SU-DHL-6 (cell line): ENCODE results near the gene GUCY1A2.

Experiments used
- CTCF ChIP-seq: fragments of 200-600 bp; sonication (generic); IDR thresholded peaks from one replicate; pipeline ENCODE4 v1.5.1; 2017; ENCODE audit warnings: antibody characterized with exemption, mild to moderate bottlenecking, low read length, moderate library complexity; ENCODE audit not compliant: insufficient read depth, poor library complexity, severe bottlenecking
- EZH2phosphoT487 ChIP-seq: fragments of 200-600 bp; sonication (generic), shearing (Covaris generic); conservative IDR thresholded peaks from 2 replicates; pipeline ENCODE4 v1.6.1; 2018; ENCODE audit warnings: mild to moderate bottlenecking, antibody characterized with exemption, low read length, moderate library complexity, mixed read lengths

- TF ChIP-seq CTCF: no peak
- no peak for TF ChIP-seq EZH2phosphoT487
Observed at GRCh38 chr11:106724293-106724892, 293.9 kb downstream of the GUCY1A2 start.
